K562 (cell line): ENCODE data around the gene NRM.

Experiments used
- FOXP1 ChIP-seq: sonication (generic); formaldehyde crosslinking; IDR thresholded peaks from 2 replicates; pipeline ENCODE4 v1.8.0; 2022; ENCODE audit warnings: mild to moderate bottlenecking, missing genetic modification reagents
- POLR2A ChIP-seq: fragments of 450-650 bp; conservative IDR thresholded peaks from 2 replicates; pipeline ENCODE4 v1.6.1; 2016

DNA sequence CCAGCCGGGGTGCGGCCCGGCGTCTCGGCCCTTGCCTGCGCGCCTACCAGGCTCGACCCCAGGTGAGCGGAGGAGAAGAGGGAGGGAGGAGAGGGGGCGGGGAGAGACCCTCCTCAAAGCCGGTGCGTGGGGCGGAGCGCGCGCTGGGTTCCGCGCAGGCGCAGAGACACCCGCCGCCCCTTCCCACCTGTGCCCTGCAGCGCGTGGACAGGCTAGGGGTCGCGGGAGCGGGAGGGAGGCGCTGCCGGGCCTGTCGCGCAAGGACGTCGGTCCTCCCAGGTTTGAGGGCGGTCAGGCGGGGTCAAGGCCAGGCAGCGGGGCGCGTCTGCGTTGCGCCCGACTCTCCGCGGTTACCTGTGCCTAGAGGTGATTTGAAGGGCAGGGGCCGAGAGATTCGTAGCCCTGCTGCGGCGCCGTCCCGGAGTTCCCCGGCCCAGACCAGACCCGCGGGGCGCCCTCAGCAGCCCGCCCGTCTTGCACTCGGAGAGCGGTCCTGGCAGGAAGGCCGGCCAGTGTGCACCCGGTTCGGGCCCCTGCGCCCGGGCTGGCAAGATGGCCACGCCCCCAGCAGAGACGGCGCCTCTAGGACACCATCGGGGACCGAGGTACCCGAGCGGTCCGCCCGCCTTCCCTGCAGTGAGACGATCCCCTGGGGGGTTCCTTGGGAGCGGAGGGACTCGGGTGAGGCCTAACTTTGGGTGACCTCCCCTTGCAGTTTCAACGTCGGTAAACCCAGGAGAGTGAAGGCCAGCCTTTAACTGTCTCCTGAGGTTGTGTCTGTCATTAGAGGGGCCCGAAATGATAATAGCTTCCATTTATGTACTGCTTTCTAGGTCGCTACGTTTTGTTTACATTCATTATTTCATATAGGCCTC lies 43.3 kb downstream of the NRM start:
- peak; percentile 86 for TF ChIP-seq POLR2A
- TF ChIP-seq FOXP1 (CRISPR knock-in tag), result peak; percentile 21
